ENCODE data around the gene CCDC188. TPM values are rescaled to one million over a fixed set of nuclear protein-coding genes. Genes with fewer than 3 reads are reported as not detected.

CCDC188 gene
- total and polyA plus RNA-seq, 9 of the 15 experiments (the other 6 are each of a cell fraction or from before 2014, with no cell fraction given), result not detected

DNA sequence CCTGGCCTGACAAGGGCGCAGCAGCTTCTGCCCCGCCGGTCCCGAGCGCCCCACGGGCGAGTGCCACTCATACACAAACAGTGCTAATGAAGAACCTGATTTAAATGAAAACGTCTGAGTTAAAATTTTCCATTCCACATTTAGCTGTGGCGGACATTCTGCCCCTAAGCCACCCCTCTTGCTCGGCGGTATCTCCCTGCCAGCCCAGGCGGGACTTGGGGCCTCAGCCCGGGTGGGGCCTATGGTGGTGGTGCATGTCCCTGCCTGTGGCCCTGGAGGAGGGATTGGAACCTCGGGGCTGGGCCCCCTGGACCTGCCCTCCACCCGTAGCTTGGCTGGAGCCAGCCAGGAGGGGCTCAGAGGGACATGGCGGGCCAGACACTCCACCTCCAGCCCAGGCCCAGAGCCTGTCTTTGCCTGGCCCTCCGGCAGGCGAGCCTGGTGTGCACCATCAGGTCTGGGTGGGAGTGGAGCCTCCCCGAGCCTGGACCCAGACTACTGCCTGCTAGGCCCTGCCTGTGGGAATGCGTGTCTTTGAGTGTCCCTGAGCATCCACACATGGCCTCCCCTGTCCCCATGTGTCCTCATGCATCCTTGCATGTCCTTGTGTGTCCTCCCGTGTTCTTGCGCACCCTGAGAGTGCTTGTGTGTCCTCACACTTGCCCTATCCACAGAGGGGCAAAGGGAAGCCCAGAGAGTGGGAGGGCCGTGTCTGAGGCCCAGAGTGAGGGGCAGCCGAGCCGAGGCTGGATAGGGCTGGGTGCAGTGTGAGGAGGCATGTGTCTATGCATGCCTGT lies 14.9 kb downstream of the CCDC188 start (continued):
- TF ChIP-seq SRF (CRISPR knock-in tag; IDR thresholded peaks at IDR 0.05), result 0 out of 4 replicates have a peak, but pooled peaks of 1 of the 2 experiments have one; percentile 24
- no peak for TF ChIP-seq NCOA2 (IDR thresholded peaks at IDR 0.05; ENCODE audit: partially characterized antibody in 2 of 2)
- TF ChIP-seq NR1H2 (CRISPR knock-in tag; IDR thresholded peaks at IDR 0.05), result no peak
- no peak for TF ChIP-seq TEAD4 (IDR thresholded peaks at IDR 0.05; ENCODE audit: low read length)
- TF ChIP-seq TEAD4 (CRISPR knock-in tag; IDR thresholded peaks at IDR 0.05; ENCODE audit: borderline replicate concordance), result no peak
- TF ChIP-seq FOXK1 (CRISPR knock-in tag; IDR thresholded peaks at IDR 0.05; ENCODE audit: borderline replicate concordance), result no peak
- TF ChIP-seq, protein P1, sequence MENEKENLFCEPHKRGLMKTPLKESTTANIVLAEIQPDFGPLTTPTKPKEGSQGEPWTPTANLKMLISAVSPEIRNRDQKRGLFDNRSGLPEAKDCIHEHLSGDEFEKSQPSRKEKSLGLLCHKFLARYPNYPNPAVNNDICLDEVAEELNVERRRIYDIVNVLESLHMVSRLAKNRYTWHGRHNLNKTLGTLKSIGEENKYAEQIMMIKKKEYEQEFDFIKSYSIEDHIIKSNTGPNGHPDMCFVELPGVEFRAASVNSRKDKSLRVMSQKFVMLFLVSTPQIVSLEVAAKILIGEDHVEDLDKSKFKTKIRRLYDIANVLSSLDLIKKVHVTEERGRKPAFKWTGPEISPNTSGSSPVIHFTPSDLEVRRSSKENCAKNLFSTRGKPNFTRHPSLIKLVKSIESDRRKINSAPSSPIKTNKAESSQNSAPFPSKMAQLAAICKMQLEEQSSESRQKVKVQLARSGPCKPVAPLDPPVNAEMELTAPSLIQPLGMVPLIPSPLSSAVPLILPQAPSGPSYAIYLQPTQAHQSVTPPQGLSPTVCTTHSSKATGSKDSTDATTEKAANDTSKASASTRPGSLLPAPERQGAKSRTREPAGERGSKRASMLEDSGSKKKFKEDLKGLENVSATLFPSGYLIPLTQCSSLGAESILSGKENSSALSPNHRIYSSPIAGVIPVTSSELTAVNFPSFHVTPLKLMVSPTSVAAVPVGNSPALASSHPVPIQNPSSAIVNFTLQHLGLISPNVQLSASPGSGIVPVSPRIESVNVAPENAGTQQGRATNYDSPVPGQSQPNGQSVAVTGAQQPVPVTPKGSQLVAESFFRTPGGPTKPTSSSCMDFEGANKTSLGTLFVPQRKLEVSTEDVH (IDR thresholded peaks at IDR 0.05; ENCODE audit: low read depth, partially characterized antibody), result no peak
- TF ChIP-seq, protein P2, sequence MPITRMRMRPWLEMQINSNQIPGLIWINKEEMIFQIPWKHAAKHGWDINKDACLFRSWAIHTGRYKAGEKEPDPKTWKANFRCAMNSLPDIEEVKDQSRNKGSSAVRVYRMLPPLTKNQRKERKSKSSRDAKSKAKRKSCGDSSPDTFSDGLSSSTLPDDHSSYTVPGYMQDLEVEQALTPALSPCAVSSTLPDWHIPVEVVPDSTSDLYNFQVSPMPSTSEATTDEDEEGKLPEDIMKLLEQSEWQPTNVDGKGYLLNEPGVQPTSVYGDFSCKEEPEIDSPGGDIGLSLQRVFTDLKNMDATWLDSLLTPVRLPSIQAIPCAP (CRISPR knock-in tag; IDR thresholded peaks at IDR 0.05; ENCODE audit: borderline replicate concordance), result no peak
- TF ChIP-seq, protein P3, sequence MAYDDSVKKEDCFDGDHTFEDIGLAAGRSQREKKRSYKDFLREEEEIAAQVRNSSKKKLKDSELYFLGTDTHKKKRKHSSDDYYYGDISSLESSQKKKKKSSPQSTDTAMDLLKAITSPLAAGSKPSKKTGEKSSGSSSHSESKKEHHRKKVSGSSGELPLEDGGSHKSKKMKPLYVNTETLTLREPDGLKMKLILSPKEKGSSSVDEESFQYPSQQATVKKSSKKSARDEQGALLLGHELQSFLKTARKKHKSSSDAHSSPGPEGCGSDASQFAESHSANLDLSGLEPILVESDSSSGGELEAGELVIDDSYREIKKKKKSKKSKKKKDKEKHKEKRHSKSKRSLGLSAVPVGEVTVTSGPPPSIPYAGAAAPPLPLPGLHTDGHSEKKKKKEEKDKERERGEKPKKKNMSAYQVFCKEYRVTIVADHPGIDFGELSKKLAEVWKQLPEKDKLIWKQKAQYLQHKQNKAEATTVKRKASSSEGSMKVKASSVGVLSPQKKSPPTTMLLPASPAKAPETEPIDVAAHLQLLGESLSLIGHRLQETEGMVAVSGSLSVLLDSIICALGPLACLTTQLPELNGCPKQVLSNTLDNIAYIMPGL (CRISPR knock-in tag; IDR thresholded peaks at IDR 0.05), result no peak
- TF ChIP-seq, protein P4, sequence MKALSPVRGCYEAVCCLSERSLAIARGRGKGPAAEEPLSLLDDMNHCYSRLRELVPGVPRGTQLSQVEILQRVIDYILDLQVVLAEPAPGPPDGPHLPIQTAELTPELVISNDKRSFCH (CRISPR knock-in tag; IDR thresholded peaks at IDR 0.05), result no peak
- TF ChIP-seq, protein P4 (tag; IDR thresholded peaks at IDR 0.05), result peak; percentile 52; the same call in 1 of the 2 replicates
- no peak for TF ChIP-seq ZNF444 (CRISPR knock-in tag; IDR thresholded peaks at IDR 0.05)
- no peak for TF ChIP-seq CEBPB (tag; IDR thresholded peaks at IDR 0.05)
- TF ChIP-seq DDX20 (tag; IDR thresholded peaks at IDR 0.05; ENCODE audit: low read depth), result no peak
- no peak for TF ChIP-seq MAFG (tag; conservative IDR thresholded peaks at IDR 0.05)
- TF ChIP-seq, protein P5, sequence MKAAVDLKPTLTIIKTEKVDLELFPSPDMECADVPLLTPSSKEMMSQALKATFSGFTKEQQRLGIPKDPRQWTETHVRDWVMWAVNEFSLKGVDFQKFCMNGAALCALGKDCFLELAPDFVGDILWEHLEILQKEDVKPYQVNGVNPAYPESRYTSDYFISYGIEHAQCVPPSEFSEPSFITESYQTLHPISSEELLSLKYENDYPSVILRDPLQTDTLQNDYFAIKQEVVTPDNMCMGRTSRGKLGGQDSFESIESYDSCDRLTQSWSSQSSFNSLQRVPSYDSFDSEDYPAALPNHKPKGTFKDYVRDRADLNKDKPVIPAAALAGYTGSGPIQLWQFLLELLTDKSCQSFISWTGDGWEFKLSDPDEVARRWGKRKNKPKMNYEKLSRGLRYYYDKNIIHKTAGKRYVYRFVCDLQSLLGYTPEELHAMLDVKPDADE (conservative IDR thresholded peaks at IDR 0.05; ENCODE audit: control insufficient read depth, low read depth, low read length), result no peak
- 0 out of 2 replicates have a peak, but pooled peaks have one; percentile 15 for TF ChIP-seq ZBED1 (IDR thresholded peaks at IDR 0.05)
- no peak for TF ChIP-seq TFAM (CRISPR knock-in tag; conservative IDR thresholded peaks at IDR 0.05)
- no peak for TF ChIP-seq GTF2A2 (tag; IDR thresholded peaks at IDR 0.05)
- TF ChIP-seq ZNF143 (CRISPR knock-in tag; IDR thresholded peaks at IDR 0.05), result no peak
- TF ChIP-seq ZNF431 (CRISPR knock-in tag; IDR thresholded peaks at IDR 0.05), result no peak
